Activated CD4-positive, alpha-beta T cell treated with anti-CD3 and anti-CD28 coated beads, Interleukin-2, amount 50 U/mL, for 24 hours (primary cell): ENCODE measurements around the gene INAFM2.

ENCODE experiments used
- DNase-seq, 2 donors: peaks; one replicate each; pipeline ENCODE4 v3.0.0-alpha.2; 2020; ENCODE audit warnings: low read depth in 1 of 2, low spot score in 1 of 2

INAFM2 gene

DNA sequence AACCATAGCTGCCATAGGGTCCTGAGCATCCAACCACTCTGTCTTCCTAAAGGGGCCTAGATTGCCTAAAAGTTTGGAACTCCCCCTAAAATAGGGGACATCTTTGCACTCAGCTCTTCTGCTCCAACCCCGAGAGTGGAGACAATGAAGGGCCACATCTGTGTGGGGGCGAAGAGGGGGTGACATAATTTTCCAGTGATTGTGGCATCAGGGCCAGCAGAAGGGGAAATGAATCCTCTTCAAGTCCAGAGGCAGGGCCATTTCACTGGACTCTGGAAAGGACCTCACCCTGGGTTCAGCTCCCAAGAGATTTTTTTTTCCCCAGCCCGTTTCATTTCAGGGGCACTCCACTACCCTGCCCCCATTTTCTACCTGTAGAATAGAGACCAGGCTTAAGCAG is 36.0 kb upstream of the INAFM2 start:
- DNase-seq: no peak

DNA sequence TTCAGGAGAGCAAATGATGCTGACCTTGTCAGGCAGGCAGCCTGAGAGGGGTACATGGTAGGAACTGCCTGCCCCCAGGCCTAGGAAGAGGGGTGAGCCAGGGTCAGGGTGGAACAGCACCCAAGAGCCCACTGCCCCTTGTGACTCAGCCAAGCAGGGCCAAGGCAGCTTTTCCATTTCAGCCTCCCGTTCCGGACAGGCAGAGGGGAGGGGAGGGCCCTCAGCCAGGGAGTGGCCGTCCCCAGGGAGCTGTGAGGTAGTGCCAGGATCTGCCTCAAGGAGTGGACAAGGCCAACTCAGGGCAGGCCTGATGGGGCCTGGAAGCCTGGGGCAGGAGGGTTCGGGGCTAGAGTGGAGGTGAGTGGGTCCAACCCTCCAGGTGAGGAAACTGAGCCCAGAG is 35.5 kb upstream of the INAFM2 start:
- no peak for DNase-seq

DNA sequence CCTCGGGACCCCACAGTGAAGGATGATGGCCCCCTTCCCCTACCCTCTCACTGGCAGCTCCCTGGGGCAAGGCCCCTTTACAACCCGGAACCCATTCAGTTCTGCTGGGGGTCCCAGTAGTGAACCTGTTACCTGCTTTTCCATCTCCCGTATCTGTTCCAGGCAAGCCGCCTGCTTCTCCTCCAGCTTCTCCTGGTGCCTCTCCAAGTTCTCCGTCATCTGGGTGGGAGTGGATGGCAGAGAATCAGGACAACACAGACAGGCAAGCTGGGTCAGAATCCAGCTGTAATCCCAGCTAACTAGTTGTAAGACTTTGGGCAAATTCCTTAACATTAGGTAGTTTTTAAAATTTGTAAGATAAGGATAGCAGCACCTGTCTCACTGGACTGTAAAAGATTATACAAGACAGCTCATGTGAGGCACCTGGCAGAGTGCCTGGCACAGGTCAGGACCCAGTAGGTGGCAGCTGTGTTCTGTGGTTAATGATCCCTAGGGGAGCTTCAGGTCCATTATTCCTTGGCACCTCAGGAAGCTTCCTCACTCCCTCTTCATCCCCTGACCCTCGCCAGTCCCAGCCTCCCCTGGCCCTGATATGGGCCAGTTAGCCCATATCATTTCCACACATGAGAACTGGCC is 34.2 kb upstream of the INAFM2 start:
- DNase-seq: no peak

DNA sequence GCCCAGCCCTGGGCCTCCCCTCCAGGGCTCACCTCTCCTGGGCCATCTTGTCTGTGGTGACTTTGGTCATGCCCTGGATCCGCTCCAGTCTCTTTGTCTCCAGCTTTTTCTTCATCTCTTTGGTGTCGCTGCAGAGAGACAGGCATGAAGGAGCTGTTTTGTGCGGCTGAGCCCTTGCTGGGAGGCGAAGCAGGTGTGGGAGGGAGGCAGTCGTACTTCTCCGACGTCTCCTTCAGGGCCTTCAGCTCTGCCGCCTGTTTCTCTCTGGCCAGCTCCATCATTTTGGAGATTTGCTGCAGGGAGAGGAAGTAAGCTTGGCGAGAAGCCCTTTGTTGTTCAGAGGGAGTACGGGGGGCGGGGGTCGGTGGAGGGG is 33.0 kb upstream of the INAFM2 start:
- DNase-seq: no peak

DNA sequence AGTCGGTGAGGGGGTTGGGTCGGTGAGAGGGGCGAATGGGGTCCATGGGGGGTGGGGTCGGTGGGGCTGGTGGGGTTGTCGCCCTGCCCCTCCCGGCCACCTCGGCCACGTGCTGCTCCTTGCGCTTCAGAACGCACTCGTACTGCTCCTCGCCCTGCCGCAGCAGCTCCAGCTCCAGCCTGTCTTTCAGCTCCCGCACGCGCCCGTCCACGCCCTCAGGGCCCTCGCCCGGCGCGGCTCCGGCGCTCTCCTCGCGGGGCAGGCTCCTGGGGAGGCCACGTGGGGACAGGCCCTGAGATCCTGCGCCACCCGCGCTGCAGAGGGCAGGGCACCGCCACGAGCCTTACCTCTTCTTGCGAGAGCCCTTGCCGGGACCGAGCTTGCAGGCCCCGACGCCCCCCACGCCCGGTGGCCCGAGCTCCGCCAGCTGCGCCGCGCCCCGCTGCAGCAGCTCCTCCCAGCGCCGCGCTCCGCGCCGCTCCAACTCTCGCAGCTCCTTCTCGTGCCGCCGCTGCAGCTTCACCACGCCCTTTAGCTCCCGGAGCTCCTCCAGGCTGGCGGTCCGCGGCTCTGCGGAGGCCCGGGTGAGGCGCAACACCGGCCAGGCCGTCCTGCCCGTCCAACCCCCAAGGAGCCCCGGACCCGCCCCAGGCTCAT is 32.4 kb upstream of the INAFM2 start:
- DNase-seq: no peak

DNA sequence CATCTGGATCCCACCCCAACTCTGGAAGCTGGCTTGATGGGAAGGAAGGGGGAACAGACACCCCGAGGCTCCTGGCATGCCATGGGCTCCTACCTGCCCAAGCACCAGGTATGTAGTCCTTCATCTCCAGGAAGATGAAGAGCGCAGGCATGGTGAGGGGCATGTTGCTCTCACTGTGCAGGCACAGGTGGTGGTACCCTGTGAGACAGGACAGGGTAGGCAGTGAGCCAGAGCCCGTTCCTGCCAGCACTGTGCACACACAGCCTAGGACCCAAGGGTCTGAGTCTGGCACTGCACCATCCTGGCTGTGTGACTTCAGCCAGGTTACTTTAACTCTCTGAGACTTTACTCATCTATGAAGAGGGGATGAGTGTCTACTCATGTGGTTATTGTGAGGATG is 31.2 kb upstream of the INAFM2 start:
- DNase-seq: no peak

DNA sequence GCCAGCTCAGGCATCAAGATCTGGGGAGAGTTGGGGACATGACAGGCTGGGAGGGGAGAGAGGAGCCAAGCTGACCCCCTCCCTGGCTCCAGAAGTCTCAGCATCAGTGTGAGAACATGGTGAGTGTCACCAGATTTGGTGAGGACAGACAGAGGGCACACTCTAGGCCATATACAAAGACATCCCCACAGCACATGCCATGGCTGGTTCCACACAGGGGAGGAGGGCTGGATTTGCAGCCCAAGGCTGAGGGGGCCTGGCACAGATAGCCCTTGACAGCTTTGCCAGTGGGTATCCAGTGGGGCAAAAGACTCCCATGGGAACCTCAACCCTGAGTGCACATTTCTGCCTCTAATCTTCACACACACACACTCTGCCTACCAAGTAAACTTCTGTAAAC is 30.5 kb upstream of the INAFM2 start:
- no peak for DNase-seq

DNA sequence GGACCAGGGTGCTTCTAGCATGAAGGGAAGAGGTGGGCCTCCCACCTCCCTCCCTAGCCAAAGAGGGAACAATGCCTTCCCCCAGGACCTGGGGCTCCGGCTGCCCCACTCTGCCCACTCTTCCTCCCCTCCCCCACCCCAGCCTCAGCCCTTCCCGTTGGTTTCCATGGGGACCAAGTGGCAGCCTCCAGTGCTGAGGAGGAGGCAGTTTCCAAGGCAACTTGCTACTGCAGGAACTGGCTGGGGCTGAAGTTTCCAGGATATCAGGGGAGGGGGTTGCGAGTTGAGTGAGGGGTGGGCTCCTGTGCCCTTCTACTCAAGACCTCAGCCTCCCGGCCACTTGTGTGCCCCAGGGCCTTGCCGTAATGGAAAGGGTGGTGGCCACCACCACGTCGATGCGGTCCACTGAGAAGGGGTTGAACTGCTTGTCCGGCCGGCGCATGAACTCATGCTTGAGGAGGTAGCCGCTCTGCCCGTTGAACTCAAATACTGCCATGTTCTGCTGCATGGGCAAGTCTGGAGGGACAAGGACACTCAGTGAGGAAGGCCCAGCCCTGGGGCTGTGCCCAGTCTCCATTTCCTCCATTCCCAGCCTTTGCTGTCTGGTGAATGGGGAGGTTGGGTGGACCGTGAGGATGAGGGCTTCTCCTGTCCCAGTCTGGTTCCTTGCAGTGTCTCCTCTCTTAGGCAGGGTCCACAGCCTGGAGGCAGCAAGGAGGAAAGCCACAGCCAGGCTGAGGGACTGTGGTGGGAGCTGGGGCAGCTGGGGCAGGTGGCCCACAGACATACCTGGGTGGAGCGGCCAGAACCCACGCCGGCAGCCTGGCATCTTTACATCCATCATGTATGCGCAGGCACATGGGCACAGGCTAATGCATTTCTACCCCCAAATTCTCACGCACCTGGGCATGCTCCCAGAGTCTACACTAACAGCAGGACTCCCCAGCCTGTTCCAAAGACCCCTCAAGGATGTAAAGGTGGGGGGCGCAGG is 29.3 kb upstream of the INAFM2 start:
- no peak for DNase-seq

DNA sequence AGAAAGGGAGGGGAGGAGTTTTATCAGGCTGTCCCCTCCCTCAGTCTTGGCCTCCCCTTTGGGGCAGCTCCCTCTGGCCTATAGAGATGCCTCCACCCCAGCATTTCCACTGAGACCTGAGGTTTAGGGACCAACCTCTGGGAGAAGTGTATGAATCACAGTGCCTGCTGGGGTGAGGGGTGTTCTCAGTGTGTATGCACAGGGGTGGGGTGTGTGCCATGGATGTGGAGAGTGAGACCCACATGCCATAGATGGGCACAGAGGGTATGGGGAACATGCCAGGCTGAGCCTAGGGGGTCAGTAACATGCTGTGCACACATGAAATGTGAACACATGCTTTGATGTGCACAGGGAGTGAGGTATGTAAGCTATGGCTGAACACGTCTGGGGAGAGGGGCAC is 28.2 kb upstream of the INAFM2 start:
- DNase-seq: no peak

DNA sequence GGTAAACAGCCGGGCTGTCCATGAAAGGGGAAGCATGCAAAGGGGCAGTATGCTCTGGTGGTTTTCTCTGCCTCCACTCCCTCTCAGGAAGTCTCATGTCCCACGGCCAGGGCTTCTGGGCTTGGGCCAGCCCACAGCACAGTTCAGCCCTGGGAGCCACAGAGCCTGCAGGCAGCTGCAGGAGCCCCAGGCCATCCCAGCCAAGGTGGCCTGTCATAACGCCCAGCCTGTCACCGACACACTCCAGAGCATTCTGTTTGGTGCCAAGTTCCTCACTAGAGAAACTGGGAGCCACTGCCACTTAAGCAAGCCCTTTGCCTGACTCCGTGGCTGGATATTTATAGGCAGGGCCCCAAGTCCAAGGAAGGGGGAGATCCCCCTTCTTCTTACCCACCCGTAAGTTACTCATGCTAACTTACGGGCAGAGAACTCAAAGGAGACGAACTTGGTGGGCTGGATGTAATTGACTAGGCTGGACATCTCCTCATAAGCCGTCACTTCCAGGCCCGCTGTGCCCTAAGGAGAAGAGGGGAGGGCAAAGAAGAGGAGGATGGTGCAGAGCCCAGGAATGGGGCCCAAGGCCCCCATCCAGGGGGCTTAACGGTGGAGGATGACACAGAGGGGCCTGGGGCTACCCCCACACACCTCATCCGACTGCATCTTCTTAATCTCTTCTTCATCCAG is 27.5 kb upstream of the INAFM2 start:
- no peak for DNase-seq

DNA sequence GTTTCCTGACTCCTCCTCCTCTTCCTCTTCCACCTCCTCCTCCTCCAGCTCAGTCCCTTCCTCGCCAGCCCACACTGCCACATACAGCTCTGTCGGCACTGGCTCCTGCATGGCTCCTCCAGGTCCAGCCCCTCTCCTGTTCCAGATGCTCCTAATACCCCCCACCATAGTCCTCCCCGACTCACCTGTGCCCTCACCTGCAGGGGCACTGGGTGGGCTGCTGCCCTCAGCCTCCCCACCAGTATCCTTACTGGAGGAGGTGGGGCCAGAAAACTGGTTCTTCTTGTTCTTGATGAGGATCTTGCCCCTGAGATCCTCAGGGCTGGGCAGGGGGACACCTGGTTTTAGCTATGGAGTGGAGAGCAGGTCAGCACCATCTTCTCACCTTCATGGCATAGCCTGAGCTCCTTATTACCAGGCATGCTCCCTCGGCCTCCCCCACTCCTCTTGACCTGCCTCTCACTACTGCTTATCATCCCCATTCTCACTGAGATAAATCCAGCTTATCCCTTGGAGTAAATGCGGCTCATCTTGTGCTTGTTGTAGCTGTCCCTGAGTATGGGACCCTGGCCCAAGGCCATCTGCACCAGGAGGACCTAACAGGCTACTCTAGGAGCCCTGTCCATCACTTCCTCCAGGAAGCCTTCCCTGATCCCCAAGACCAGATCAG is 26.8 kb upstream of the INAFM2 start:
- DNase-seq: no peak

DNA sequence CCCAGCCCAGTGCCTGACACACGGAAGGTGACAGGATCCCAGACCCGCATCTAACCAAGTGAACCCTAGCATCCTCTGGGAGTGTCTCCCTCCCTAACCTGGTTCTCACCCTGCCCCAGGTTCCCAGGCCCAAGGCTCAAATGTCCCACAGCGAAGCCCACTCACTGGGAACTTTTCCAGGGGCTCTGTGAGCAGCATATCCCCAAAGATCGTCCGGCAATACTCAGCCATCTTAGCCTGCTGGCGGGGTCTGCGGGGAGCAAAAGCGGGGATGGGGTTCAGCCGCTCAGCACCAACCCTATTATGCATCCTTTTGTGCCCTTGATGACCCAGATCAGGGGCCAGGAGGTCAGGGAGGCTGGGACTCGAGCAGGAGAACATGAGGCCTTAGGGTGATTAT is 26.1 kb upstream of the INAFM2 start:
- no peak for DNase-seq

DNA sequence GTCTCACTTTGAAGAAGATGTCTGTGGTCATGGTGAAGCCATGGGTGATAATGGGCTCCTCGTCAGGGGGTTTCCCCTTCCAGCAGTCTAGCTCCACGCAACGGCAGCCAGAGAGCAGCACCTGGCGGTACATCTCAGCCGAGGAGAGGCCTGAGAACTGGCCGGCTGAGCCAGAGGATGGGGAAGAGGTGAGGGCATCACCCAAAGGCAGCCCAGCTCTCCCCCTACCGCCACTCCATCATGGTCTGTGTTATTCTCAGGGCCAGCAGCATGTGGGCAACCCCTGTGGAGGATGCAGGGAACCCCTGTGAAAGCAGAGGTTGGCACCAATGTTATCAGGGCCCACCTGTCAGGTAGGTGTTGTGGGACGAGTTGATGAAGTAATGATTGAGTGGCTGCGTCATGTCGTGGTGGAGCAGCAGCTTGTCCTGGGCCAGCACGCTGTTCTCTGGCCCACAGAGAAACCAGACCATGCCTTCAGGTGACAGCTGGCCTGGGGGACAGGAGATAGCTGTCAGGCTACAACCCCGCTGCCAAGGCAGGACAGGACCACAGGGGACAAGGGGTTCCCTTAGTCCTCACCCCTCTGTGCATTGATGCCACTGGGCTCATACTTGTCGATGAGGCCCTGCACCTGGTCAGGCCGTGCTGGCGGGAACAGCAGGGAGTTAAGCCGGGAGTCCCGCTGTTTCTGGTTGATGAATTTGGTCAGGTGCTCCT is 25.1 kb upstream of the INAFM2 start:
- DNase-seq: no peak

DNA sequence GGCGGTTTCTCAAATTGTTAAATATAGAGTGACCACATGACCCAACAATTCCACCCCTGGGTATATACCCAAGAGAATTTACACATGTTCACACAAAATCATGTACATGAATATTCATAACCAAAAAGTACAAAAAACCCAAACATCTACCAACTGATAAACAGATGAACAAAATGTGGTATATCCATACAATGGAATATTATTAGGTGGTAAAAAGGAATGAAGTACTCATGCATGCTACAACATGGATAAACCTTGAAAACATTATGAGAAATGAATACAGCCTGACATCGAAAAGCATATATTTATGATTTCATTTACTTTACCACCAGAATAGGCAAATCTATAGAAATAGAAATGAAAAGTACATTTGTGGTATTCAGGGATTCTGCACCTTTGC is 23.1 kb upstream of the INAFM2 start:
- DNase-seq: no peak

DNA sequence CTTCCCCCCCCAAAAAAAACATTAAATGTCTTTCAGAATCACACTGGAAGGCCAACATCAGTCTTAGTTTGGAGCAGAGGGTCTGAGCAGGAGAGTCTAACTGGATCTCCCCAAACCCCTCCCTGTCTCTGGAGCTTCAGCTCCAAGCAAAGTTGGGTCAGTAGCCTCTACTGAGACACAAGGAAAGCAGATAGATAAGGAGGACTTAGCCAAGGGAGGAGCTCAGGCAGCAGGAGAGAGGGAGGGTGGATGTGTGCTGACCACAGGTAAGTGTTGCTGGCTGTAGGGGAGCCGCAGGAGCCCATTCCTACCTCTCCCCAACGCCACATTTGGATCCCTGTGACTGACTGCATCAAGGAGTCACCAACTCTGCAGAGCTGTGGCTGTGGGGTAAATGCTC is 22.7 kb upstream of the INAFM2 start:
- DNase-seq: no peak

DNA sequence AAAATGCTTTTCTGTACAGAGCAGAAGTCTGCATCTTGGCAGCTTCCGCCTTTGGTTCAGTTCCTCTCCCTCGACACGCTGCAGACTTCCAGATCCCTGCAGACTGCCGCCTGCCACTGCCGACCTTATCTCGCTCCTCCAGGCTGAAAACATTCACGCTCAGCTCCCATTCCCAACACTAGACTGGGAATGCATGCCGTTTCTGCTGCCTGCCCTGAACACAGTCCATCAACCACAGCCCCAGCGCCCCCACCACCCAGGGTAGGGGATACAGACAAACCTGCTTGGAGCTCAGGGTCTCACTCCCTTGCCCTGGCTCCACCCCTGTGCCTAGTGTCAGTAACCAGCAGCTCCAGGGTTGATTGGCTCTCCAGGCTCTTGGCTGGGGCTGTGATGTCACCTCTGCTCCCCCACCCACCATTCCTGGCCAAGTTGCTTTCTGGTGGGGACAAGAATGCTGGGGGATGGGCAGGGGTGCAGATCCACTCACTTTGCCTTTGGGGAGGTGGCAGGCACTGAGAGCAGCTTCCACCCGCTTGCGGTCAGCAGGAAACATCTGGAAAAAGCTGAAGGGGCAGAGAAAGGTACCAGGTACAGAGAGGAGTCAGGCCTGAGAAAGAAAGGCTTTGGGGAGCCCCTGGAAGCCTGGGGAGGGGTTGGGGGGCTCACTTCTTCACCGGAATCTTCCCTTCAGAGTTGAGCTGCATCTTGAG is 21.9 kb upstream of the INAFM2 start:
- DNase-seq: no peak

DNA sequence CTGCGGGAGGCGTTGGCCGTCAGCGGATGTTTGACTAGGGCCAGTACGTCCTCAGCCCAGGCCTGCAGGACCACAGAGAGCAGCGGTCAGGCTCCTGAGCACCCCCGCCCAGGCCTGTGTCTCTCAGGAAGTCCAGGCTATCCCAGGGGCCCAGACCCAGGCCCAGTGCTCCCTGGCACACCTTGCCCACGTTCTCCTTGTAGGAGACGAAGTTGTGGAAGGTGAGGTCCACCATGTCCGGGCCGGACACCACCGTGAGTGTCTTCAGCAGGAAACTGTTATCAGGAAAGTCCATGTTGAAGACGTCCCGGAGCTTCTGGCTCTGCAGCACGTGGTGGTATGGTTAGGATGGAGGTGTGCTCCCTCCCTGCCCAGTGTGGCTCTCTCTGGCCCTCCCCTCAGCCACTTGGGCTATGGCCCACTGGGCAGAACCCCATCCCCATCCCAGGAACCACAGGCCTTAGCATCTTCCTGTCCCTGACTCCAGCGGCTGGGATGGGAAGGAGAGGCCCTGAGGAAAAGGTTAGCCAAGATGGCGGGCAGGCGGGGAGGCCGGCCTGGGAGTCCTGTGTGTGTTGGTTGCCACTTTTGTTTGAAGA is 21.1 kb upstream of the INAFM2 start:
- no peak for DNase-seq

DNA sequence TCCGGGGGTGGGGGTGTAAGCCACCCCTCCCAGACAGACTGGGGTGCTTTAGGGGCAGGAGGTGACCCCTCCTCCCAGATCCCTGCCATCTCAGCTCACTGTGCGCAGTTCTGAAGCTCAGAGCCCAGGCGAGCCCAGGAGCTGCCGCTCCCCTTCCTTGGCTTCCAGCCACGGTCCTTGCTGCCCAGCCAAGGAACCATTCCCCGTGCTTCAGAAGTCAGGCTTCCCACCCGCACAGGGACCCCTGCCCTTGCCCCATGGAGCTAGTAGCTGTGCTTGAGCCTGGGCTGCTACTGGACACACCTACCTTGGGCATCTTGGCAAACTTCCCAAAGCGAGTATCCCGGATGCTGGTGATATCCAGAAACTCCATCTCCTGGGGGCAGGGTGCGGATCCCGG is 20.5 kb upstream of the INAFM2 start:
- no peak for DNase-seq

DNA sequence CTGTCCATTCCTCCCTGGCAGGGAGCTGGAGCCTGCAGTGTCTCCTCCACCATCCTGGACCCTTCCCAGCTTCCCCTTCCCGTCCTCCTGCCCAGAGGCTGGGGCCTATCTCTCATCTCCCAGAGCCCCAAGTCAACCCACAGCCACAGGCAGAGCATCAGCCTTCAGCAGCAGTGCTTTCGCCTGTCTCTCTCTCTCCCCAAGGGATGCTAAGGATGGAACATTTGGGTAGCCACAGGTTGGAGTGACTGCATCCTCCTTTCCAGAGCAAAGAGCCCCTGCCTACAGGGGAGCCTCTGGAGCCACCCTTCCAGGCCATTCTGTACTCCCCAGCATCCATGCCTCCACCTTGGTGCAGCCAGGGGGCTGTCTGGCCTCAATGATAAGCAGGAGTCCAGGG is 19.9 kb upstream of the INAFM2 start:
- DNase-seq: no peak
